Measurements from ENCODE around the gene NLGN1.

The NLGN1 gene

DNA sequence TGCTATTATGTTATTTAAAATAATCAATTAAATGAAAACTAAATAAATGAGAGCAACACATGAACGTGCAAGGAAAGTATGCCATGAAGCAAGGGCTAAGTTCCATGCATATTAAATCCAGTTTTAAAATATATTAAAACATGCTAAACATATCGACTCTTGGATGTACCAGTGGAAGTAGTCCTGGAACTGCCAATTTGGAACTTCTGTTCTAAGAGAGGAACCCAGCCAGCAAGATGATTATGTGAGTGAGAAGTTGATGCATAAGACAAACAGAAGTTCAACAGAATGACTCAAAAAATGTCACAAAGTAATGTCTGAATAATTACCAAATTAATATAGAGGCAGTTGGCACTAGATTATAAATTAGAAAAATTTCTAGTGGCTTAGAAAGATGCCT lies 714.2 kb downstream of the NLGN1 start:
- no peak for DNase-seq

GRCh38 chr3:174116421-174116820 lies 718.9 kb downstream of the NLGN1 start:
- DNase-seq = no peak

DNA sequence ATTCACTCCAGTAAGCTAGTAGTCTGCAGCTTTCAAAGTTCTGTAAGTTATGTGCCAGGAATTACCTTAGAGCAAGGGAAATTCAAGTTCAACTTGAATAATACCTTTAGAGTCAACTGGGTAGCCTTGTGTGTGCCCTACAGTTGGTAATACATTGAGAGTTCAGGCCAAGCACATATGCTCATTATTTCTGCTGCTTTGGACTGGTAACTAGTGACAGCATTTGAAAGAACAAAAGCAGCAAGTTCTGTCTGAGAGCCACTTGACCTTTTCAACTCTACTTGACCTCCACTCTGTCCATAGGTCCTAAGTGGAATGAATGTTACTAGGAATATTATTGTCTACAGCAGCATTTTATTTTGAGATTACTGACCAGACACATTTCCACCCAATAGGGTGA lies 723.5 kb downstream of the NLGN1 start:
- no peak for DNase-seq

DNA sequence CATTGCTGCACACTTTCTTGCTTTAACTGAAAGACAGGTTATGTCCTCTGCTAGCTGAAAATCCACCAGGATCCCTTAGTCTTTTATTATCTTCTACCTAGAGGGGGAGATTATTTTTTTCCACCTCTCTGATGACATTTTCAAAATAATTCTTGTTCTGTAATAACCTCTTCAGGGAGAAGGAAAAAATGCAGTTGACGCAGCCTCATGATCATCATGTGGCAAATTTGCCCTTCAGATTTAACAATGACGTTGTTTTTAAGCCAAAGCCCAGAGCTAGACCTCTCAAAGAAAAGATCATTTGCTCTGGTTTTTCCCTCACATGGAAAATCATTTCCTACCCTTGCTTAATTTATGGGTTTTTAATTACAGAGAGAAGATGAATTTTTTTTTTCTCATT lies 724.9 kb downstream of the NLGN1 start:
- no peak for DNase-seq

GRCh38 chr3:174125267-174125824 lies 727.8 kb downstream of the NLGN1 start:
- DNase-seq = no peak

DNA sequence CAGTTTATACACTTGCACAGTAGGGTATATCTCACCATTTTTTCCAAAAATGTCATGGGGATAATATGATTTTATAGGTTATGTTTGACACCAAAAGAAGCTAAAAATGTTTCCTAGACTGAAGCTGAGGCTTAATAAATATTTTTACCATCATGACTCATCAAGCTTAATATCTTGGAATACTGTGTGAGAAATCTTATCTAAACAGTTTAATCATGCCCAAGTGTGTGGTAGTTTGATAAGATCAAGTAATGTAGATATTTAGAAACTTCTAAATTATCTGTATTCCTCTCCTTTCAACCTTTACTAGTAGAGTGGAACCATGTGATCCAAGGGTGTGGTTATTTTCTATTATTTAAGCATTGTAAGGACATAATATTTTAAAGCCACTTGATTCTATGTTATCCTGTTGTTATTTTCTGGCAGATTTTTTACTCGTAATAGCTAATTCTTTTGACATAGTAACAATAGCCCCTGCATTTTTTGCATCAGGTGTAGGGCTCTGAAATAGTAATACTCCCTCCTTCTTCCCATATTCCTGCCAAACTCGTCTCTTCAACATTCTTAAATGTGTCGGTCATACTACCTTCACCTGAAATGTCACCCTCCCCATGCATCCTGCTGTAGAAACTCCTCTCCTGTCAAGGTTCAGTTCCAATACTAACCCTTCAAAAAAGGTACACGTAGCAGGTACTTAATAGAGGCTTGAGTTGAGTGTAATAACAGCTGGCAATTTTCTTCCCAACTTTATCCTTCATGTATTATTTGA lies 729.6 kb downstream of the NLGN1 start:
- DNase-seq = no peak

DNA sequence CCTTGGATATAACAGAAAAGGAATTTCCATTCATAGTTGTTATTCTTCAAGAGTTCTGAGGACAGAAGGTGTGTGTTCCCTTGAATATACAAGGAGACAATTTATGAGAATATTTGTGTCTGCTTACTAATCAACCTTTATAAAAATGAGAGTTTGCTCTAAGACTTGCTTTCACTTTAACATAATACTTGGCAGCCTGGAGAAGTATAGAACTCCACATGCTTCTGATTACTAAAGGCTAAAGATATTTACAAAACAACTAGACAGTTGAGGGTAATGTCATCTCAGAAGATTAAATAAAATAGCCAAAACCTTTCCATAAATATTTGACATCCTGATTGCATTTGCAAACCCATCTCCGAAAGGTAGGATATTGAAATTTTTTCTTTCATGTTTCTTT lies 734.5 kb downstream of the NLGN1 start:
- DNase-seq = no peak

DNA sequence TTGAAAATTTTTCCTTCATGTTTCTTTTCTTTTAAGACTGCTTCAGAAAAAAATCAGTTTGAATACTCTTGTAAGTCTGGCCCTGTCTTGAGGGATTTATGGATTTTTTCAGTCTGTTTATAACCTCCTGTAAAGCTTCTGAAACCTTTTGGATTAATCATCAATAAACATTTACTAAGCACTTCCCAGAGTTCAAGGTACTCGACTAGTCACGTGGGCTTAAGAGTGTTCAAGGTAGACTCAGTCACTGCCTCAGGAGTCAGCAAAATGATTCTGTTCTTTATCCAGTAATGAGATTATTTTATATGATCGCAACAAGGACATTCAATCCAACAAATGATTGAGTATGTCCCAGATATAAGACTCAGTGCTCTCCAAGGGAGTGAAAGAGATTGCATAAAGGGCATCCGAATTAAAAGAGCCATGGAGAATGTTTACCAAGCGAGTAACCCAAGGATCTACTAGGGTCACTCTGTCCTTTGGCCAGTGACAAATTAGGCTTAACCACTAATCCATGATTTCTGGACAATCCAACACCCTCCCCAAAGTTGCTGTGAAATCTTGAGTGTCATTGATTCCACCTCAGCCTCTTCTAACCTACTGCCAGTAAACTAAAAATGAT lies 735.0 kb downstream of the NLGN1 start:
- DNase-seq = no peak

- DNase-seq = no peak
Measured at GRCh38 chr3:174146008-174146407, 748.5 kb downstream of the NLGN1 start.

GRCh38 chr3:174147798-174148197 lies 750.3 kb downstream of the NLGN1 start:
- no peak for DNase-seq

DNA sequence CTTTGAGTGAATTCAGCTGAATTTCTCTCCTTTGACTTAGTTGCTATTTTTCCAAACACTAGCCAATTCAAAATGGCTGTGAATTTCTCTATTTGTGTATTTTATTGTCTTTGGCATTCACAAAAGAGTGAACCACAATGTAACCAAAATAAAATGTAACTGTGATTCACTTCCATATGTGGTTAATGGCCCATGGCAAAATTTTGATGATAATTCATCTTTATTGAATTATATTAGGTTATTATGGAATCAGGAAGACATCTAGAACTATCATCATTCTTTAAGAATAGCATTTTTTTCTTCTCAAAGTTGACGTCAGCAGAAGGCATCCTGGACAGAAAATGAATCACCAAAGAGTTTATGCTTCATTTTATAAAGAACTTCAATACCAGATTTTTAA lies 756.3 kb downstream of the NLGN1 start:
- no peak for DNase-seq

DNA sequence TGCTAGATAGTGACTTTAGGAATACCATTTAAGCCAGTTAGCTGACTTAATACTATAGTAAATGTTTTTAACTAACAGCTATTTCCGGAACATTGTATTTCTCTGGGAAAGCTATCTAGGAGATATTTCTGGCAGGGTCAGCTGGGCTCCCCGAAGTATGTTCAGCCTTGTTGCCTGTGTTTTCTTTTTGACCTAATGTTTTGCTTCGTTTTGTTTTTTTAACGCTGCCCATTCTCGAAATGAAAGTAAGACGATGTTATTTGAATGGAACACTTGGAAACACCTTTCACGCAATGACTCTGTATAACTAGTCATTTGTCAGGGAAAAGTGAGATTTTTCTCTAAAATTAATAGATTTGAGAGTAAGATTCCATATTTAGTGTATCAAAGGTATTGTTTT lies 758.7 kb downstream of the NLGN1 start:
- DNase-seq = no peak

- DNase-seq = no peak
Measured at GRCh38 chr3:174158674-174159073, 761.1 kb downstream of the NLGN1 start.

DNA sequence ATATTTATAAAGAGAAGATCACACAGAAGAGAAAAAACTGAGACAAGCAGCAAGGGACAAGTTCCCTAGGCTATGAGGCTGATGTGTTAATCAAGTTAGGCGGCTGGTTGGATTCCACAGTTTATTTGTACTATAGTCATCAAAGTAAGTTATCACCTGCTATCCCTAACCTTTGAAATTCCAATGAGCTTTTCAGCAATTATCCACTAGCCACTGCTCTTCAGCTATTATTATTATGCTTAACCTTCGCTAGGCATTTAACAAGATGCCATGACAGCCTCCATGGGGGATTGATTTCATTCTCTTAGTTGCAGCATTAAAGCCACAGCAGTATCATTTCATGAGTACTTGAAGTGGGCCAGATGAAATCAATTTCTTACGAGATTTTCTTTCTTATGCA lies 762.1 kb downstream of the NLGN1 start:
- DNase-seq = no peak

DNA sequence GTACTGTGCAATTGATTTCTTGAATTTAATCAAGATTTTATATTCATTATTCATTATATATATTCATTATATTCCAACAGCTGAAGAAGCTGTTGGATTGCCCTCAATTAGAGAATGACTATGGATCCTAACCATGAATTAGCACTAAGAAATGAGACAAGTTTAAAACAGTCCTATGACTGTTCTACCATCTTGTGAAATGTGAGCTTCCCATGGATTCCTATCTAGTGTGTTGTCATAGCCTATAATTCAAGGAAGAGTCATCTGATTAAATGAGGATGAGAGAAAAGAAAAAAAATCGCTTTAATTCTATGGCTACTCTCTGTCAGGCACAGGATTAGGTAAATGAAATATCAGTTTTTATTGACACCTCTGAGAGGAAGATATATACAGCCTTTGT lies 765.0 kb downstream of the NLGN1 start:
- DNase-seq = no peak

- DNase-seq = no peak
Measured at GRCh38 chr3:174168026-174168425, 770.5 kb downstream of the NLGN1 start.

DNA sequence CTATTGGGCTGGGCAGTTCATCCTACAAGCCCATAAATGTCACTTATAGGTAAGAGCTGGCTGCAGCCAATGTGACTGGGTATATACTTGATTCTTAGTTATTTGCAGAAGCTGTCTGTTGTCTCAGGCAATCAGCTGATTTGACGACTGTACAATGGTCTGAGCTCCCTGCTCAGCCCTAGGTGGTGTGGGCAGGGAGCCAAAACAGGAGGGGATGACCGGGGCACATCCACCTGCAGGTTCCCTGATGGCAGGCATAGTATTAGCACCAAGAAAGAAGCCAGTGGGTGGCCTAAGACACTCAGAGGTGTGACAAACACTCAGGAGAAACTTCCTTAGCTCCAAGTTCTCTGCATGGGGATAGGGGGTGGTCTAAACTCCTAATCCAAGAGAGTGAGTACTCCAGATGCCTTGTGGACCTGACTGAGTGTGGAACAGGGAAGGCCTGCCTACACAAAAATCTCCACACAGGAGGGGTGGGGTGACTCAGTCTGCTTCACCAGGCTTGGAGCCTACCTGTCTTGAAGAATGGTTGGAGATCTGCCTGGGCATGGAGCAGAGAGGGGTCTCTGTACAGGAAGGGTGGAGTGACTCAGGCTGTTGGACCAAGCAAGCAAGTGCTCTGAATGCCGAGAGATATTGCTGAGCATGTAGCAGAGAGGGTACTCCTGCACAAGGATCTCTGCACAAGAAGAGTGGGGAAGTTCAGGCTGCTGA lies 771.2 kb downstream of the NLGN1 start:
- no peak for DNase-seq

DNA sequence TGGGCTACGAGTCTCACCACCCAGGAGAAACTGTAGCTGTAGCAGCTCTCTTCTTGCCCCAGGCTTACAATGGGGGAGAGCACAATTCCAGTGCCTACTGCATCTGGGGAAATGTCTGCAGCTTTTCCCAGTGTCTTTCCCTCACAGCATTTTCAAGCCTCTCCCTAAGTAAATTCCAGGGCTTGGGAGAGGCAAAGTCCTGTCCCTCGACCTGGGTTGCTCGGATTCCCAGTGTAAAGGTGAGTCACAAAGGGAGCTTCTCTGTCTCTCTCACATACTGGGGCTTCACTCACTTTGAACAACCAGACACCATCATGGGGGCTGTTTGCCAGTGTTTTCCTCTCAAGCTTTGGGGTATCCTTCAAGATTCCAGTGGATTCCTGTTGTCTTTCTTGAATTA lies 772.2 kb downstream of the NLGN1 start:
- DNase-seq = no peak

DNA sequence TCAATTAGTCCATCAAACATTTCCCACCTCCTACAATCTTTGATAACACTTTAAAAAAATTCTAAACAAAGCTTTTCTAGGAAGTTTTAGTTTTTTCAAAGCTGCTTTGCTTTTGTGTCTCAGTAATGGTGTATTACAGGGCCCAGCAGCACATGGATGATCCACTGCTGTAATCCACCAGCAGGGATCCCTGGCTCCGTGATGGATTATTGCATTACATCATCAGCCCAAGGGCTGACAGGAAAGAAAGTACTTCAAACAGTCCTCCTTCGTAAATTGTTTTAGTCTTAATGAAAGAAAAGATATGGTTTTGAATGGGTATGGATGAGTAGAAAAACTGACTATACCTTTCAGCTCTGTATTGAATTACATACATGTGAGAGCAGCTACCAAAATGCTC lies 772.7 kb downstream of the NLGN1 start:
- DNase-seq = no peak

GRCh38 chr3:174186377-174186989 lies 788.9 kb downstream of the NLGN1 start:
- no peak for DNase-seq

GRCh38 chr3:174191380-174191779 lies 793.8 kb downstream of the NLGN1 start:
- DNase-seq = no peak

DNA sequence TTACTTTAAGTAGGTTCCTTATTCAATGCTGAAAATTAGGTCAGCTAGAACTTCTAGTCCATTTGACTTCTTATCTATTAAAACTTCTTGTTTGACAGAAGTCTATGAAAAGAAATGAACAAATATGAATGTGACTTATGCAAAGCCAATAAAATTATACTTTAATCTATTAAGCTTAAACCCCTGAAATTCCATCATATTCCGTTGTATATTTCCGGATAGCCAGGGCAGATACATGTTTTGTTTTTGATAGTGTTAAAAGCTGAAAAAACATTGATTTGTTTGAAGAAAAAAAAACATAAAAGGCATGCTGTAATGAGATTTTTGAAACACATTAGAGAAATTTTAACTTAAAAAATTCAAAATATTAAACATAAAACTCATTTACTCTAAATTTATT lies 794.4 kb downstream of the NLGN1 start:
- DNase-seq = no peak

- DNase-seq = no peak
Measured at GRCh38 chr3:174192471-174192870, 794.9 kb downstream of the NLGN1 start.

All from stimulated activated CD4-positive, alpha-beta T cell treated with anti-CD3 and anti-CD28 coated beads, Interleukin-1b, Interleukin-23, amount 100 ng/mL, for 48 hours (primary cell).